HG02943 (cell line): ENCODE results near the gene TRMT2B.
"Not testable (repeated sequence)": the region's sequence is repeated elsewhere in the genome, so short reads cannot be mapped to it uniquely, and the experiment has no call there.

Source experiments
- ATAC-seq: cut with Tn5 transposase; IDR thresholded peaks from one replicate; pipeline ENCODE4 v1.9.1; 2021; ENCODE audit warnings: mild to moderate bottlenecking, low read depth, moderate library complexity; ENCODE audit not compliant: unreplicated experiment

The TRMT2B gene

DNA sequence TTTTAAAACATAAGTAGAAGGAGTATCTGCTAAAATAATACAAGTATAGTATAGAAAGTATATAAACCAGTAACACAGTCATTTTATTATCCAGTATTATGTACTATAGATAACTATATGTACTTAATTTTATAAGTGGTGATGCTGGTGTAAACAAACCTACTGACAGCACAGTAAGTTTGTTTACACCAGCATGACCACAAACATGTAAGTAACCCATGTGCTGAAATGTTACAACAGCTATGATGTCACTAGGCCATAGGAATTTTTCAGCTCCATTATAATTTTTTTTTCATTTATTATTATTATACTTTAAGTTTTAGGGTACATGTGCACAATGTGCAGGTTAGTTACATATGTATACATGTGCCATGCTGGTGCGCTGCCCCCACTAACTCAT, 39.9 kb downstream of the TRMT2B start:
- not testable (repeated sequence) for ATAC-seq

DNA sequence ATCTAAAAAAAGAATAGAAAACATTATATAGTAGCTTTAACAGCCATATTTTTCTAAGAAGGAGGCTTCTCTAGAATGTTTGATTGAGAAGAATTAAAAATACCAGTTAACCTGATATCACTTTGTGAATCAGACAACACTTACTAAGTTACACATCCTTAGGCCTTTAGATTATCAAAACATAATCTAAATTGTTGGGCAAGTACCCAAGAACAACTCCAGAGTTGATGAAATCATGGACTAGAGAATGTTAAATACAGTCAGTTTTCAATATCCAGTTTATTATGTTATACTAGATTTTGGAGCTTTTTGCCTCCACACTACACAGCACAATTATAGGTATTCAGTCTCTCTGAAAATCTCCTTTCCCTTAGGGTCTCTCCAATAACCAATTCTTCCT, 42.8 kb downstream of the TRMT2B start:
- ATAC-seq: no peak

DNA sequence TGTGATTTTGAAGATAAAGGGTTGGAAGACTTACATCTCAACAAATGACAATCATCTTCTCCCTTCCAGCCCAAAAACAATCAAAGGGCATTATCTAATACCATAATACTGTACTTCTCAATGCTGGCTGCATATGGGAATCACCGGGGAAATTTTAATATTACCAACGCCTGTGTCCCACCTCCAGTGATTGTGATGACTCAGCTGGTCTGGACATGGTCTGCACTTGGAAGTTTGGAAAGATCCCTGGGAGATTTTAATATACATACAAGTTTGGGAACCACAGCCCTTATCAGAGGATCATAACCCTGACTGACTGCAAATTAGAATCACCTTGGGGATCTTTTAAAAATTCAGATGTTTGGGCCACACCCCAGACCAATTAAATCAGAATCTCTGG, 52.5 kb downstream of the TRMT2B start:
- no peak for ATAC-seq

DNA sequence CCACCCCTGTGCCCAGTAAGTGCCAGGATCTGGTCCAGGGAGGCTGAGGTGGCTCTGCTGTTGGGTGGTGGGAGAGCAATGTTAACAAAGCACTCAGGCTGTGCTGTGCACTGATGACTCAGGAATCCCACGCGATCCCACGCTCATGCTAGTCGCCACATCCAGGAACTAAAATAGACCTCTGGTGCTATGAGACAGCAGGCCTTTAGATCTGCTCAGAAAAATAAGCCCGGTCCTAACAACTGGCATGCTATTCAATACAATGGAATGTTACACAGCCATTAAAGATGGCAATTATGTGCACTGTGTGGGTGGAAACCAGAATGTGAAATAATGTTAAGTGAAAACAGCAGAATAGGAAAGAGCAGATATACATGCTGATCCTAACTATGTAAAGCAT, 56.4 kb downstream of the TRMT2B start:
- ATAC-seq: no peak

DNA sequence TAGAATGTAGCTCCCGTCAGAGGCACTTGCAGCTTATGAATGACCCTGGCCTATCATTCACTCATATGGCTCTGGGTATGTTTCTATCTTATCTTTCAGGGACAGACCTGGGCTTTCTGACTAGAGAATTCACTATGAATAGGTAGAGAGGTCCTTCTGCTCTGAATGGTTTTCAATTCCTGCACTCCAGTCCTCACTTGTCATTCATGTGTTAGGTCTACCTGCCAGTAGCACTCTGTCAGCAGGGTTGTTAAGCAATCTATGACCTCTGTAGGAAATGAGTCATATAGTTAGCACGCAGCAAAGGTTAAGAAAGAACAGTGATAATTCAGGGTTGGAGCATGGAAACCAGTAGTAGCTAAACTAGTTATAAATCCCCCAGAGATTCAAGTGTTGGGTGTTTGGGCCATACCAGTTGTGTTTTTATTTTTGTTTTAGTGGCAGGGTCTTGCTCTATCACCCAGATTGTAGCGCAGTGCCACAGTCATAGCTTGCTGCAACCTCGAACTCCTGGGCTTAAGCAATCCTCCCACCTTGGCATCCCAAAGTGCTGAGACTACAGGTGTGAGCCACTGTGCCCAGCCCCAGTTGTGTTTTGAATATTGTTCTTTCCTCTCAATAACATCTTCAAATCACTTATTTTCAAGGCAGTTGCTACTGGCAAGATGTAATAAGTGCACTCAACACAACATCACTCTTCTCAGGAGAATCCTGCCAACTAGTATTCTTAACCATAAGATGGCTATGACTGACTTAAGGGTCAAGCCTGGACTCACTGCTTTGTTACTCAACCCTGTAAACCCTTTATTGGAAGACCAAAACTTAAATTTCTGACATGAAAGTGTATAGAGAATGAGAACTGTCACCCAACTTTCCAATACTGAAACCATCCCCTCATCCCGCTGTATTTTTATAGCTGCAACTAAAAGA, 57.3 kb downstream of the TRMT2B start:
- no peak for ATAC-seq

DNA sequence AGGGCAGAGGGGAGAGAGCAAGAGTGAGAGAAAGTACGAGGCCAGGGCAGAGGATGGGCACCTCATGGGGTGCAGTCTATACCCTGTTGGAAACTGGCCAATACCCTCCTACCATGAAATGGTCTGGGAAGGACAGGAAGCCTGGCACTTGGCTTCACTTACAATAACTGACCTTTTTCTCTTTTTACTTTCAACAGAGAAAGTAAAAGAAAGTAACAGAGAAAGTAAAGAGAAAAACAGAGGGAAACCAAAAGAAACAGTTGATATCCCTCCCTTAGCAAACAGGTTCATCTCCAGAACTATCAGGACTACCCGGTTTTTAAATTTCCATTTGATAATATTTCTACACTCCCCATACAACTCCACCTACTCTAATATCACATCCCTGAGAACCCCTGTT, 61.8 kb downstream of the TRMT2B start:
- ATAC-seq: no peak

DNA sequence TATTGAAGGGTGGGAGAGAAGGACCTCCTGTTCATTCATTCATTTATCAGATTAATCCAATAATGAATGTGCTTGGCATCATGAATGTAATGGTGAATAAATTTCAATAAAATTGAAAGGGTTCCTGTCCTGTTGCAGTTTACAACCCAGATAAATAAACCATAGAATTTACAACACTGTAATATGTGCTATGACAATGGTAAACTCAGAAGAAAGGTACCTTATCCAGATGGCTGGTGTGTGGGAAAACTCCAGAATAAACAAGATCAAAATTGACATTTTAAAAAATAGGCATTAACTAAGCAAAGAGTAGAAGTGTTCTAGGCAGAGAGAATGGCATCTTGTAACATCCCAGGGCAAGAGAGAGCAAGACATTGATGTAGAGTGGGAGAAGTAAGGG, 67.1 kb downstream of the TRMT2B start:
- ATAC-seq: no peak

DNA sequence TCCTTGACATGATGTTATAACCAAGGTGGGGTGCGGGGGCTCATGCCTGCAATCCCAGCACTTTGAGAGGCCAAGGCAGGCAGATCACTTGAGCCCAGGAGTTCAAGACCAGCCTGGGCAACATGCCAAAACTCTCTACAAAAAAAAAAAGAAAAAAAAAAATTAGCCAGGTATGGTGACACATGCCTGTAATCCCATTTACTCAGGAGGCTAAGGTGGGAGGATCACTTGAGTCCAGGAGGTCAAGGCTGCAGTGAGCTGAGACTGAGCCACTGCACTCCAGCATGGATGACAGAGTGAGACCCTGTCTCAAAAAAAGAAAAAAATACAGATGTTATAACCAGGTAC, 70.4 kb downstream of the TRMT2B start:
- ATAC-seq: not testable (repeated sequence)

DNA sequence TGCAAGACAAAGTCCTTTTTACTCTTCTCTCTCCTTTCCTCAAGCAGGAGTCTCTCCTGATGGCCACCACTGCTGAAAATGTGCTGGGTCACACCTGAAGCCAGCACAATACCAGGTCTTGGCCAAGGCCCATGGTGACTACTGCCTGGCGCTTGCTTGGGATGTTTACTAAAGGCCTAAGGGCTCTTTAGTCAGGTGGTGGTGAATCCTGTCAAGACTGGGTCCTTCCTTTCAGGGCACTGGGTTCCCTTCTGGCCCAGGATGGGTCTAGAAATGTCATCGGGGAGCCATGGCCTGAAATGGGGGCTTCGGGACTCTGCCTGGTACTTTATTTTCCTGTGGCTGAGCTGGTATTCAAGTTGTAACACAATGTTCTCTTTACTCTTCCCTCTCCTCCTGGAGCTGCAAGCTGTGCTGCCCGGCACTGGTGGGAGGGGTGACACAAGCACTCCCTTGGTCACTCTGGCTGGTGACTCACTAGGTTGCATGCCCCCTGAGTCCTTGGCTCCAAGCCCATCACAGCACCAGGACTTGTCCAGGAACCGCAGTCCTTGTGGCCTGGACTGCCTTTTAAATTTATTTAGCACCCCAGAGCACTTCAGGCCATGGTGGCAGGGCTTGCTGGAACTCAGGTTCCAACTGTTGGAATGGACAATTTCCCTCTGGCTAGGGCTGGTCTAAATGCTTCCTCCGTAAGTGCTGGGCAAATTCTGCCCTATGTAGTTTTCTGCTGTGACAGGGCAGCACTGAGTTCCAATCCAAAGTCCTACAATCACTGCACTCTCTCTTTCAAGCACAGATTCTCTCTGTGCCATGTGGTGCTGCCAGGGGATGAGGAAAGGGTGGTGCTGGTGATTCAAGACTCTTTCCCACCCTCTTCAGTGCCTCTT, 71.1 kb downstream of the TRMT2B start:
- no peak for ATAC-seq

DNA sequence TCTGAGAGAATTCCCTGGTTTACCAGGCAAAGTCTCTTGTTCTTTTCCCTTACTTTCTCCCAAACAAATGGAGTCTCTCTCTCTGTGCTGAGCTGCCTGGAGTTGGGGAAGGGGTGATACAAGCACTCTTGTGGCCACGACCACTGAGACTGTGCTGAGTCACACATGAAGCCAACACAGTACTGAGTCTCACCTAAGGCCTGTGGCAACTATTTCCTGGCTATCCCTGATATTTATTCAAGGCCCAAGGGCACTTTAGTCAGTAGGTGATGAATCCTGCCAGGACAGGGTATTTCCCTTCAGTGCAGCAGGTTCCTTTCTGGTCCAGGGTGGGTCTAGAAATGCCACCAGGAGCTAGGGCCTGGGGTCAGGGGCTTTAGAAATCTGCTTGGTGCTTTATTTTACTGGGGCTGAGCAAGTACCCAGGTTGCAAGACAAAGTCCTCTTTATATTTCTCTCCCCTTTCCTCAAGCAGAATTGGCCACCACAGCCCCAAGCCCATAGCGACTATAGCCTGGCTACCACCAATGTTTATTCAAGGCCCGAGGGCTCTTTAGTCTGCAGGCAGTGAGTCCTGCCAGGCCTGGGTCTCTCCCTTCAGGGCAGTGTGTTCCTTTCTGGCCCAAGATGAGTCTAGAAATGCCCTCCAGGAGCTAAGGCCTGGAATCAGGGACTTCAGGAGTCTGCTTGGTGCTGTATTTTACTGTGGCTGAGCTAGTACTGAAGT, 71.9 kb downstream of the TRMT2B start:
- no peak for ATAC-seq

DNA sequence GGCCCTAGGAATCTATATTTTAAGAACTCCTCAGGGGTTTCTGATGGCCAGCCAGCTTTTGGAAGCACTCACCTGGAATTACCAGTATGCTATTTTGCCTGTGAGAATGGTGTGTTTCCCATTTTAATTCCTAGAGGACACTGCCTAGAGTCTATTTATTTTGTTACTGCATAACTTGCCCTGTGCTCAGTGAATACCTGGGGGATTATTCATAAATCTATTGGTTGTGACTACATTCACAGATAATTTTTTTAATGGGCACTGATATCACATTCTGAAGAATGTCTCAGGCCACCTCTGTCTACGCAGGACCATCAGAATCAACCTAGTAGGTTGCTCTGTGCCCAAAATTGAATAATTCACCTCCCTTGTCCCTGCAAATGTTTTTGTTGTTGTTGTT, 75.7 kb downstream of the TRMT2B start:
- no peak for ATAC-seq

DNA sequence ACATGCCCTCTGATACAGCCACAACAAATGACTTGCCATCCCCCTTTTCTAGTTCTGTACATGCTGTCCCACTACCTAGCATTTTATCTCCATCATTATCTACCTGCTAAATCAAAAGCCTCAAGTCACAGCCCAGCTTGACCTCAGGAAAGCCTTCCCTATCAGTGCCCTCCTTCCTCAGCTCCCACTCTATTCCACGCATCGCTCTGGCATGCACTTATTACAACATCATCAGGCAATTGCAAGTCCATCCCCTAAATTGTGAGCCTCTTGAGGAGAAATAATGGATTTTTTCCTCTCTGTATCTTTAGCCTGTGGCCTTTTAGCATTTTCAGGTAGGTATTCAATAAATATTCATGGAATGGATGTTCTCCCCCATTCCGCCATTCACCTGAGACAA, 76.7 kb downstream of the TRMT2B start:
- no peak for ATAC-seq

DNA sequence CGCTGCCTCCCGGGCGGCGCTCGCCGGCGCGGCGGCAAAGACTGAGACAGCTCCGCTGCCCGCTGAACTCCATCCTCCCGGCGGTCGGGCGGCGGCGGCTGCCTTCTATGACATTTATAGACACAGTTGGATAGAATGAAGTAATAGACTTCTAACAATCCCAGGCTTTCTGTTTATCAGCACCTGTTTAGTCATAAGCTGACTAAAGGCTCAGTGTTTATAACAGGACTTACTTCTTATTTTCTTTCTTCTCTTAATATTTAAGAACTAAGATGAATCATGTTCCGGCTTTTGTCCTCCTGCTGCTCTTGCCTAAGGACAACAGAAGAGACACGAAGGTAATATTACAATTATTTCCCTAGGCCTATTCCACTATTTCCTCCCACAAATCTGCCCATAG, 78.5 kb downstream of the TRMT2B start:
- ATAC-seq: no peak

DNA sequence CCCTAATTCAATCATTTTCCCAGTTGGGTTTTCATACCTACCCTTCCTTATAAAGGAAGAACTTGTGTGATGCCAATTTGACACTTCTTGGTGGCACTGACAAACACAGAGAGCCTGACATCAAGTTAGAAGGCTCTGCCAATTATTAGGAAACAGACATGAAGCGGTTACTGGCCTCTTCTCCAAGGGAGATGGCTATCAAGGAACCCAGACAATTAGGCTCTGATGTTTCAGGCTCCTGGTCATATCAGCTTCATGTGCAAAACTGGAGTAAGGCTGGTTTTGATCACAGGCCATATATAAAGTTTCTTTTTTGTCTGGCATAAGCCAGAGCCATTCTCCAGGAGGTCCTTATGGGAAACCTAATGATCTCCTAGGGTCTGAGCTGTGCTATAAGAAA, 82.0 kb downstream of the TRMT2B start:
- ATAC-seq: no peak

DNA sequence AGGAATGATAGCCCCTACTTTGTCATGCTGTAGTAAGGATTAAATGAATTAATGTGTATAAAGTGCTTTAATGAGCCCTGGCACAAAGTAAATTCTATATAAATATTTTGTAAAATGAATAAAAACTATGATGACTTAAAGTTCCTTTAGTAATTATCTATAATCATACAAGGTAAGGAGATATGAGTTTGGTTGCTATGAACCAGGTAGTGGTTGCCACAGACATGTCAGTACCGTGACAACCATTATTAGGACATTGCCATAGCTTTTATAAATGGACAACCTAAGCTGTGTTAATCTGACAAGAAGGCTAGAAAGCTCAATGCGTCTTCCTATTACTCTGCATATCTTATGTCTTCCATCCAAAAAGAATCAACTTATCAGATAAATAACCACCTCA, 82.5 kb downstream of the TRMT2B start, which contains the start of gene ARL13A:
ARL13A (plus strand) TSS at position 301 of the 400 bp plus-strand sequence. CDS start 3,982 bp downstream, outside the sequence.
- no peak for ATAC-seq

DNA sequence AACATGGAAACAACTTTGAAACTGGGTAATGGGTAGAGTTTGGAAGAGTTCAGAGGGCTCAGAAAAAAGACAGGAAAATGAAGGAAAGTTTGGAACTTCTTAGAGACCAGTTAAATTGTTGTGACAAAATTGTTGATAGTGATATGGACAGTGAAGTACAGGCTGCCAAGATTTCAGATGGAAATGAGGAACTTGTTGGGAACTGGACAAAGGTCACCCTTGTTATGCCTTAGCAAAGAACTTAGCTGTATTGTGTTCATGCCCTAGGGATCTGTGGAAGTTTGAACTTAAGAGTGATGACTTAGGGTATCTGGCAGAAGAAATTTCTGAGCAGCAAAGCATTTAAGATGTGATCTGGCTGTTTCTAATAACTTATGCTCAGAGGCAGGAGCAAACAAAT, 87.5 kb downstream of the TRMT2B start:
- no peak for ATAC-seq

DNA sequence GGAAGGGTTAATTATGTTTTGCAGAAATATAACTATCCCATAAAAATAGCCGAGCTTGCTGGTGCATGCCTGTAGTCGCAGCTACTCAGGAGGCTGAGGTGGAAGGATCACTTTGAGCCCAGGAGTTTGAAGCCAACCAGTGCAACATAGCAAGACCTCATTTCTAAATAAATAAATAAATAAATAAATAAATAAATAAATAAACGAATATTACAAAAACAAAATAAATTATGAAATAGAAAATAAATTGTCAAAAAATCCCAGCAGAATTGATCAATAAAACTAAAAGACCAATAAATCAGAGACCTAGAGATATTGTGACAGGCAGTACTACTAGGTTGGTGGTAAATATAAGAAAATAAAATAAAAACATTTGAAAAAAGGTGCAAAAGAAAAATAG, 89.1 kb downstream of the TRMT2B start:
- no peak for ATAC-seq
